Prostate gland (tissue), 2 donors: Measurements from ENCODE around the gene TANC1.

Experiments used
- POLR2A ChIP-seq: fragments of 450-650 bp; IDR thresholded peaks from one replicate; pipeline ENCODE4 v1.6.1; 2016; ENCODE audit warnings: antibody characterized with exemption, mild to moderate bottlenecking
- POLR2AphosphoS5 ChIP-seq: sonication (generic); formaldehyde crosslinking; IDR thresholded peaks from one replicate; pipeline ENCODE4 v1.6.1; 2017; ENCODE audit warnings: antibody characterized with exemption
- TF ChIP-seq, protein P1 (sequence below), 4 experiments: fragments of 200-600 bp in 2 of 4; fragments of 450-650 bp in 2 of 4; sonication (generic) in 2 of 4; IDR thresholded peaks; 1 replicate in 3 of 4; 2 replicates in 1 of 4; pipeline ENCODE4 v1.5.1; 2016 to 2019; ENCODE audit warnings: antibody characterized with exemption in 4 of 4, mild to moderate bottlenecking in 2 of 4, moderate library complexity in 2 of 4

DNA sequence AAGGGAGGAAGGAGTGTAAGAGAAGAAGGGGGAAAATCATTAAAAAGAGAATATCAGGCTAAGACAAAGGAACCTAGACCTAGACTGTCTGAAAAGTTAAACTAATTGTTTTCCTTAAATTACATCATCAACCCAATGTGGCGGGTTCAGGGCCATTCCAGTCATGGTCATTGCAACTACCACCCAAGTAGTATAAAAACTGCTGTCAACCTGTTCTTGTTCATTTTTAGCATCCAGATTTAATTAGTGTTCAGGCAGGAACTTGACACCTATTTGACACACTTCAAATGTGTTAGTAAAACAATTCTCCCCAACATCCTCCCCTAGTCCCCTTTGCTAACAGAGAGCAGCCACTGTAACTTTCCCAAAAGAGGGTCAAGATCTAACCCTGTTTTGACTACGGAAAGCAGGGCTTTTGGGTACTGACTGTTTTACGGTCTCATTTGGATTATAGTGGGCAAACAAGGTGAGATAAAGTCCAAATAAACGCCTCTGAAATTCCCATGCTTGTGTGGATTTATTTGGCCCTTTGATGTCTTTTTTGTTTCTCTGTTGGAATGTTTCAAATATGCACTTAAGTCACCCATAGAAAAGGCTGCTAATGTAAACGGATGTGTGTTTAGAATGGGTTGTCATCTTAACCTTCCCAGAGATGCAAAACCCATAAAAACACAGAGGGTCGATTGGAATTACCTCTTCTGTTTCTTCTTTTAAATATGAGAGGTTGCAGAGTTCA lies 19.3 kb upstream of the TANC1 start:
- TF ChIP-seq, protein P1, sequence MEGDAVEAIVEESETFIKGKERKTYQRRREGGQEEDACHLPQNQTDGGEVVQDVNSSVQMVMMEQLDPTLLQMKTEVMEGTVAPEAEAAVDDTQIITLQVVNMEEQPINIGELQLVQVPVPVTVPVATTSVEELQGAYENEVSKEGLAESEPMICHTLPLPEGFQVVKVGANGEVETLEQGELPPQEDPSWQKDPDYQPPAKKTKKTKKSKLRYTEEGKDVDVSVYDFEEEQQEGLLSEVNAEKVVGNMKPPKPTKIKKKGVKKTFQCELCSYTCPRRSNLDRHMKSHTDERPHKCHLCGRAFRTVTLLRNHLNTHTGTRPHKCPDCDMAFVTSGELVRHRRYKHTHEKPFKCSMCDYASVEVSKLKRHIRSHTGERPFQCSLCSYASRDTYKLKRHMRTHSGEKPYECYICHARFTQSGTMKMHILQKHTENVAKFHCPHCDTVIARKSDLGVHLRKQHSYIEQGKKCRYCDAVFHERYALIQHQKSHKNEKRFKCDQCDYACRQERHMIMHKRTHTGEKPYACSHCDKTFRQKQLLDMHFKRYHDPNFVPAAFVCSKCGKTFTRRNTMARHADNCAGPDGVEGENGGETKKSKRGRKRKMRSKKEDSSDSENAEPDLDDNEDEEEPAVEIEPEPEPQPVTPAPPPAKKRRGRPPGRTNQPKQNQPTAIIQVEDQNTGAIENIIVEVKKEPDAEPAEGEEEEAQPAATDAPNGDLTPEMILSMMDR (IDR thresholded peaks at IDR 0.05): no peak
- TF ChIP-seq POLR2AphosphoS5 (no peak), POLR2A (no peak)
